HG02623 (cell line): Measurements from ENCODE around the gene SLC39A6.
"Not testable (repeated sequence)": the region's sequence is repeated elsewhere in the genome, so short reads cannot be mapped to it uniquely, and the experiment has no call there.

Source experiments
- ATAC-seq: cut with Tn5 transposase; IDR thresholded peaks from one replicate; pipeline ENCODE4 v1.9.1; 2021; ENCODE audit warnings: moderate library complexity; ENCODE audit not compliant: unreplicated experiment

The SLC39A6 gene

GRCh38 chr18:36104749-36105148 lies 24.4 kb downstream of the SLC39A6 start:
- no peak for ATAC-seq

GRCh38 chr18:36101943-36102342 lies 27.2 kb downstream of the SLC39A6 start:
- ATAC-seq, result no peak

GRCh38 chr18:36099311-36099710 lies 29.8 kb downstream of the SLC39A6 start:
- ATAC-seq, result no peak

GRCh38 chr18:36096955-36097354 lies 32.2 kb downstream of the SLC39A6 start:
- no peak for ATAC-seq

GRCh38 chr18:36095936-36096519 lies 33.1 kb downstream of the SLC39A6 start:
- ATAC-seq, result no peak

- no peak for ATAC-seq
Observed at GRCh38 chr18:36094431-36094830, 34.7 kb downstream of the SLC39A6 start.

GRCh38 chr18:36092116-36092515 lies 37.0 kb downstream of the SLC39A6 start:
- ATAC-seq, result not testable (repeated sequence)

GRCh38 chr18:36089001-36089400 lies 40.1 kb downstream of the SLC39A6 start:
- no peak for ATAC-seq

GRCh38 chr18:36088256-36088655 lies 40.9 kb downstream of the SLC39A6 start:
- no peak for ATAC-seq

GRCh38 chr18:36086186-36086585 lies 43.0 kb downstream of the SLC39A6 start:
- no peak for ATAC-seq

GRCh38 chr18:36085195-36085594 lies 43.9 kb downstream of the SLC39A6 start:
- no peak for ATAC-seq

- no peak for ATAC-seq
Observed at GRCh38 chr18:36083729-36084128, 45.4 kb downstream of the SLC39A6 start.

GRCh38 chr18:36081118-36081517 lies 48.0 kb downstream of the SLC39A6 start:
- not testable (repeated sequence) for ATAC-seq

- no peak for ATAC-seq
Observed at GRCh38 chr18:36078751-36079529, 50.2 kb downstream of the SLC39A6 start.

GRCh38 chr18:36077764-36078163 lies 51.4 kb downstream of the SLC39A6 start:
- not testable (repeated sequence) for ATAC-seq

GRCh38 chr18:36075862-36076587 lies 53.1 kb downstream of the SLC39A6 start:
- peak; percentile 47 for ATAC-seq

- no peak for ATAC-seq
Observed at GRCh38 chr18:36074435-36074834, 54.7 kb downstream of the SLC39A6 start.

- no peak for ATAC-seq
Observed at GRCh38 chr18:36073676-36074075, 55.5 kb downstream of the SLC39A6 start.

GRCh38 chr18:36072406-36072805 lies 56.7 kb downstream of the SLC39A6 start:
- ATAC-seq, result not testable (repeated sequence)

GRCh38 chr18:36067055-36067957 lies 61.8 kb downstream of the SLC39A6 start, which contains the start of gene RPRD1A:
RPRD1A (minus strand) TSS chr18:36067559; CDS start chr18:36067404, 155 bp downstream.
- peak; percentile 94 for ATAC-seq

GRCh38 chr18:36066686-36067054 lies 62.5 kb downstream of the SLC39A6 start:
- no peak for ATAC-seq
